Neural progenitor cell (in vitro differentiated cells): ENCODE data around the gene ABI3BP.

Experiments
- EZH2 ChIP-seq: fragments of 200-600 bp; sonication (generic); IDR thresholded peaks from 2 replicates; pipeline ENCODE4 v1.6.1; 2017; ENCODE audit warnings: antibody characterized with exemption, mild to moderate bottlenecking, moderate library complexity
- EZH2phosphoT487 ChIP-seq: fragments of 200-600 bp; sonication (generic); IDR thresholded peaks from 2 replicates; pipeline ENCODE4 v1.6.1; 2017; ENCODE audit warnings: antibody characterized with exemption
- TF ChIP-seq, protein P1 (sequence below): fragments of 200-600 bp; sonication (generic); IDR thresholded peaks from 2 replicates; pipeline ENCODE4 v1.5.1; 2017; ENCODE audit warnings: antibody characterized with exemption, mild to moderate bottlenecking

DNA sequence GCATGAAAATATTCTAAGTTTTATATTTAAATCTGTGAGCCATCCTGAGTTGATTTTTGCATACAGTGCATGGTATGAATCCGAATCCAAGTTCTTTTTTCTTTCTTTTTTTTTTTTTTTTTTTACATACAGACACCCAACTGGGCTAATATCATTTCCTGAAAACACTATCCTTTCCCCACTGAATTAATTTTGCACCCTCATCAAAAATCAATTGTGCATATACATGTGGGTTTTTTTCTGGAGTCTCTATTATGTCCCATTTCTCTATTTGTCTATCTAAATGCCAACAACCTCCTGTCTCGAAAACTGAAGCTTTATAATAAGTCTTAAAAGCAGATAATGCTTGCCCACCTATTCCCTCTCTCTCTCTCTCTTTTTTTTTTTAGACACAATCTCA lies 5.9 kb upstream of the ABI3BP start:
- TF ChIP-seq, protein P1, sequence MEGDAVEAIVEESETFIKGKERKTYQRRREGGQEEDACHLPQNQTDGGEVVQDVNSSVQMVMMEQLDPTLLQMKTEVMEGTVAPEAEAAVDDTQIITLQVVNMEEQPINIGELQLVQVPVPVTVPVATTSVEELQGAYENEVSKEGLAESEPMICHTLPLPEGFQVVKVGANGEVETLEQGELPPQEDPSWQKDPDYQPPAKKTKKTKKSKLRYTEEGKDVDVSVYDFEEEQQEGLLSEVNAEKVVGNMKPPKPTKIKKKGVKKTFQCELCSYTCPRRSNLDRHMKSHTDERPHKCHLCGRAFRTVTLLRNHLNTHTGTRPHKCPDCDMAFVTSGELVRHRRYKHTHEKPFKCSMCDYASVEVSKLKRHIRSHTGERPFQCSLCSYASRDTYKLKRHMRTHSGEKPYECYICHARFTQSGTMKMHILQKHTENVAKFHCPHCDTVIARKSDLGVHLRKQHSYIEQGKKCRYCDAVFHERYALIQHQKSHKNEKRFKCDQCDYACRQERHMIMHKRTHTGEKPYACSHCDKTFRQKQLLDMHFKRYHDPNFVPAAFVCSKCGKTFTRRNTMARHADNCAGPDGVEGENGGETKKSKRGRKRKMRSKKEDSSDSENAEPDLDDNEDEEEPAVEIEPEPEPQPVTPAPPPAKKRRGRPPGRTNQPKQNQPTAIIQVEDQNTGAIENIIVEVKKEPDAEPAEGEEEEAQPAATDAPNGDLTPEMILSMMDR = no peak
- TF ChIP-seq EZH2 = no peak
- no peak for TF ChIP-seq EZH2phosphoT487
